PC-9 (cell line): Measurements from ENCODE around the gene EZR.

Source experiments
- EZH2 ChIP-seq: fragments of 200-600 bp; sonication (generic); IDR thresholded peaks from 2 replicates; pipeline ENCODE4 v1.8.0; 2017; ENCODE audit warnings: antibody characterized with exemption, low read depth
- TF ChIP-seq, protein P1 (sequence below): fragments of 200-600 bp; sonication (generic); conservative IDR thresholded peaks from 2 replicates; pipeline ENCODE4 v1.6.1; 2017; ENCODE audit warnings: mixed run types, antibody characterized with exemption, mild to moderate bottlenecking, moderate library complexity

- TF ChIP-seq, protein P1, sequence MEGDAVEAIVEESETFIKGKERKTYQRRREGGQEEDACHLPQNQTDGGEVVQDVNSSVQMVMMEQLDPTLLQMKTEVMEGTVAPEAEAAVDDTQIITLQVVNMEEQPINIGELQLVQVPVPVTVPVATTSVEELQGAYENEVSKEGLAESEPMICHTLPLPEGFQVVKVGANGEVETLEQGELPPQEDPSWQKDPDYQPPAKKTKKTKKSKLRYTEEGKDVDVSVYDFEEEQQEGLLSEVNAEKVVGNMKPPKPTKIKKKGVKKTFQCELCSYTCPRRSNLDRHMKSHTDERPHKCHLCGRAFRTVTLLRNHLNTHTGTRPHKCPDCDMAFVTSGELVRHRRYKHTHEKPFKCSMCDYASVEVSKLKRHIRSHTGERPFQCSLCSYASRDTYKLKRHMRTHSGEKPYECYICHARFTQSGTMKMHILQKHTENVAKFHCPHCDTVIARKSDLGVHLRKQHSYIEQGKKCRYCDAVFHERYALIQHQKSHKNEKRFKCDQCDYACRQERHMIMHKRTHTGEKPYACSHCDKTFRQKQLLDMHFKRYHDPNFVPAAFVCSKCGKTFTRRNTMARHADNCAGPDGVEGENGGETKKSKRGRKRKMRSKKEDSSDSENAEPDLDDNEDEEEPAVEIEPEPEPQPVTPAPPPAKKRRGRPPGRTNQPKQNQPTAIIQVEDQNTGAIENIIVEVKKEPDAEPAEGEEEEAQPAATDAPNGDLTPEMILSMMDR: no peak
- no peak for TF ChIP-seq EZH2
Observed at GRCh38 chr6:158761746-158762145, 57.4 kb downstream of the EZR start.
